GM19324 (cell line): ENCODE data around the gene AEN.
"Not testable (repeated sequence)": the region's sequence is repeated elsewhere in the genome, so short reads cannot be mapped to it uniquely, and the experiment has no call there.

ENCODE experiments used
- ATAC-seq: cut with Tn5 transposase; IDR thresholded peaks from one replicate; pipeline ENCODE4 v1.9.1; 2021; ENCODE audit warnings: mild to moderate bottlenecking, moderate library complexity; ENCODE audit not compliant: unreplicated experiment, low FRiP score

Gene AEN

DNA sequence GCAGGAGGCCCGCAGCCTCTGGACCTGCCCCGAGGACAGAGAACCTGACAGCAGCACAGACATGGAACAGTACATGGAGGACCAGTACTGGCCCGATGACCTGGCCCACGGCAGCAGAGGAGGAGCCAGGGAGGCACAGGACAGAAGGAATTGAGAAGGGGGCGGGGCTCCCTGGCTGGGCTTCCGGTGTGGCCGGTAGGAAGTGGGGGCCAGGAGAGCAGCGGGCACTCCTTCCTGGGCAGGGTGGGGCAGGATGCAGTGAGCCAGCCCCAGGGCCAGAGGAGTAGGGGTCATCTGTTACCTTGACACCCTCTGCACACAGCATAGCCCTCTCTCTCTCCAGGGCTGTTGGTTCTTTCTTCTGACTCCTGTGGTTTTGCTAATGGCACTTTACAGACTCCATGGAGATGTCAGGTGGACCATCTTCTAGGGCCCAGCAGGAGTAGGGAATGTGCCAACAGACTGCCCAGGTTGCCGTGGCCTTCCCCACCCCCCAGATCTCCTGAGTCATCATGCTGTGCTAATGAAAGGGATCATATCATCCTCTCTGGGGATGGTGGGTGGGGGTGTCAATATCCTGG lies 9.1 kb downstream of the AEN start:
- ATAC-seq, result no peak

DNA sequence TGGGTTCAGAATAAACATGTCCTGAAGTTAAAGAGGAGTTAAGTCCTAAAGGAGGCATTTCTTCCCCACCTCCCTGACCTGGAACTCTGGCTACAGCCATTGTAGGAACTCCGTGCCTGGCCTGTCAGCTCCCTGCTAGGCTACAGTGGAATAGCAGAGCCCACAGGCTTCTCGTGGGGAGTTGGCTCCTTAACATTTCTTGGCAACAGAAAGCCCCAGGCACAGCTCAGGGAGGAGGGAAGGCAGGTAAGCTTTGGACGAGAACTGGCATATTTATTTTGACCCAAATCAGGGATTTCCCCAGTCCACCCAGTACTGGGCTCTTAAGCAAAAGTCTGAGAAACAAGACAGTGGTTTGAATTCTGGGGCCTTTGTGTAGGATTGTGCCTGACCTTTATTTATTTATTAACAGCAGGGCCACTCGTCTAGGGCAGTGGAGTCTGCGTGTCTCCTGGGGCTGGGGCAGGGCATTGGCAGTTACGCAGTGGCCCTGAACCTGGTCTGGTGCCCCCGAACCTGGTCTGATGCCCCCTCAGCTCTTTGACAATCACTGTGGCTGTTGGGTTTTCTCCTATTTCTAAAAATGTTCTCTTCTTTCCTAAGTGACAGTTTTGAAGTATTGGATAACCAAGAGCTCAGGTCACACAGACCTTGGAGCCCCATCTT lies 9.8 kb downstream of the AEN start:
- ATAC-seq, result no peak

- ATAC-seq, result no peak
Measured at GRCh38 chr15:88631464-88632028, 10.4 kb downstream of the AEN start.

GRCh38 chr15:88632797-88633196 lies 11.7 kb downstream of the AEN start:
- not testable (repeated sequence) for ATAC-seq

- no peak for ATAC-seq
Measured at GRCh38 chr15:88634449-88634848, 13.3 kb downstream of the AEN start.

GRCh38 chr15:88635318-88635717 lies 14.2 kb downstream of the AEN start:
- peak; percentile 22 for ATAC-seq

GRCh38 chr15:88636050-88636449 lies 14.9 kb downstream of the AEN start:
- no peak for ATAC-seq

DNA sequence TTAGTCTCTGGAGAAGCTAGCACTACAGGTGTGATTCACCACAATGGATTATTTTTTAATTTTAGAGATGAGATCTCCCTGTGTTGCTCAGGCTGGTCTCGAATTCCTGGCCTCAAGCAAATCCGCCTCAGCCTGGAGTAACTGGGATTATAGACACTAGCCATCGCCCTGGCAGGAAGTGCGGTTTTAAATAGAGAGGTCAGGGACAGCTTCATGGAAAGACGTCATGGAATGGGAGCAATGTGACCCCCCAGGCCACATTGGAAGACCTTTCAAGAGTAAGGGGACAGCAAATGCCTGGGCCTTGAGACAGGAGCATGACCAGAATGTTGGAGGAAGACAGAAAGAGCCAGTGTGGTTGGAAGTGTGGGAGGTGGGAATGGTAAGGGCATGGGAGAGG lies 15.5 kb downstream of the AEN start:
- ATAC-seq, result no peak

- ATAC-seq, result no peak
Measured at GRCh38 chr15:88637436-88637835, 16.3 kb downstream of the AEN start.

DNA sequence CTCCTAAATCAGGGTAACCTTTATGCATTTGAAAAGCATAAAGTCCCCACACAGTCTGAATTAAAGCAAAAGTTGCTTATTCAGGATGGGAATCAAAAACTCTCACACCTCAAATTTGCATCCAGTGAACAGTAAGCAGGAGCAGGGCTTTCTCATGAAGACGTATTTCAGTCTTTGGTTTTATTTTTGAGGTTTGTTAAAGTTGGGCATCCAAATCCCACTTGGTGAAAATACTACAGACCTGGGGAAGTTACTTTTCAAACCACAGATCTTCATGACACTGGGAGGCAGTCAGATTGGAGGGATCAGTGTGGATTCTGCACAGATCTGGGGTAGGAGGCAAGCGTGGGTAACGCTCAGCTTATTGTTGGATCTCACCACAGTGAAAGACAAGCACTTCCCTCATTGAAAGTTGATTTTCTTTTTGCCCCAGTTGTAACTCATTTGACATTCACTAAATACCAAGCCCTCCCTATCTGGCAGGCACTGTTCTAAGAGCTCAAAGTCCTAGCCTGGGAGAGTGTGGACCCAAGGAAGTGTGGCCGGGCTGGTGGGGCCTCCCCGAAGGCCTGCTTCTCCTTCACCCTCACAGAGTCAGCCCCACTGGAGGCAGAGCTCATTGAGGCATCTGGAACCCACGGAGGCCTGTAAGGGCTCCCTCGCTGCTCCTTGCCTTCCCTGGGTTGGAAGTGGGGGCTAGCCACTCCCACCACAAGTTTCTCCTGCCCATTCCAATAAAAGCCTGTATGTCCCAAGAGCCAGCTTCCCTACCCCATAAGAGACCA lies 16.9 kb downstream of the AEN start:
- ATAC-seq, result no peak

DNA sequence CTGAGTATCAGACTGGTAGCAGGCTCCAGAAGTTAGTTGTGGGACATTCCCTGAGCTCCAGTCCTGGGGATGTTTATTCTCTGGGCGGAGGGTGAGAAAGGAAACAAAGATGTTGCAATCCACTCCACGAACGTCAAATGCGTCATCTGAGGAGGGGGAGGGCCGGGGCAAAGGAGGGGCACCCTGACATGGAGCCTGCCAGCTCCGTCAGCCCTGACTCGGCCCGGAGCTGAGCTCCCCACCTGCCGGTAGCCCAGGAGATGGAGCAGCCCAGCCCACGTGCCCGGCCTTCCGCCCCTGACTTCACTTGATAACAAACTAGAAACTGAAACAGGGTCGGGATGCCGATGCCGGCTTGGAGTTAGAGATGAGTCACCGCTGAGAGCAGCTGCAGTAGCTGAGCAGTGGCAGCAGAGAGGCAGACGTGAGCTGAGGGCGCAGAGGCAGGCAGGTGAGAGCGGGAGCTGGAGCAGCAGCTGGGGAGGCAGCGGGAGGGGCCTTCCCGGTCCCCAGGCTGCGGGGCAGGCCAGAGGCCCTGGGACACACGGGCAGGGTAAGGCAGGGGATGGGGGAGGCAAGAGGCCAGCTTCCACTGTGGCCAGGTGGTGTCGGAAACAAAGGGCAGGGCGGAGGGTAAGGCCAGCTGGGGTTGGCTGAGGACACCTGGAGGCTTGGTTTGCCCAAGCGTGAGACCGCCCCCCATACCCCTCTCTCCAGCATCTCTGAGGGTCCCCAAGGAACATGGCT lies 17.7 kb downstream of the AEN start, which contains the start of gene ISG20:
TSS of gene ISG20 (plus strand) at position 391 of the 747 bp plus-strand sequence. CDS start at position 742, 351 bp downstream.
- ATAC-seq, result peak; percentile 70

DNA sequence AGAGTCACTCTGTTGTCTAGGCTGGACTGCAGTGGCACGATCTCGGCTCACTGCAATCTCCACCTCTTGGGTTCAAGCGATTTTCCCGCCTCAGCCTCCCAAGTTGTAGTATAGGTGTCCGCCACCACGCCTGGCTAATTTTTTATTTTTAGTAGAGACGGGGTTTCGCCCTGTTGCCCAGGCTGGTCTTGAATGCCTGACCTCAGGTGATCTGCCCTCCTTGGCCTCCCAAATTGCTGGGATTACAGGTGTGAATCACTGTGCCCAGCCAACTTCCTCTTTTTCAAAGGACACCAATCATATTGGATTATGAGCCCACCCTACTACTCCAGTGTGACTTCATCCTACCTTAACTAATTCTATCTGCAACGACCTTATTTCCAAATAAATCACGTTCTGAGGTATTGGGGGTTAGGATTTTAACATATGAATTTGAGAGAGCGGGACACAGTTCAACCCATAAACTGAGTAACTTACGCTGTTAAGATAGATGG lies 20.9 kb downstream of the AEN start:
- no peak for ATAC-seq

- not testable (repeated sequence) for ATAC-seq
Measured at GRCh38 chr15:88642514-88642913, 21.4 kb downstream of the AEN start.

DNA sequence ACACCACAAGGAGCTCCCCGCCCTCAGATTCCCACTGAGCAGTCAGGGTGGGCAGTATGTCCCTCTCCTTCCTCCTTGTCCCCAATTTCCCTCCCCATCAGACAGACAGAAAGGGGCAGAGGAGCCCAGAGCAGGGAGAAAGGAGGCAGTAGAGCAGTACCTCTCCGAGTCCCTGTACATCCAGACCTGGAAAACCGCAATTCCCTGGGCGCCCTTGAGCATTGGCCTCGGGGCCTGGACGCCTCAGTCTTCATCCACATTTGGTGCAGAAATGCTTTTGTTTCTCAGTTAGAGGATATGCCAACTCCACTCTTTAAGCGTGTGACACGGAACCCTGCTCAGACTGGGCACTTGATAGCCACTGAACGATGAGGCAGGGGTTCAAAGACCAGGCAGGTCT lies 23.6 kb downstream of the AEN start:
- ATAC-seq, result no peak

GRCh38 chr15:88645171-88646087 lies 24.3 kb downstream of the AEN start:
- ATAC-seq, result no peak

DNA sequence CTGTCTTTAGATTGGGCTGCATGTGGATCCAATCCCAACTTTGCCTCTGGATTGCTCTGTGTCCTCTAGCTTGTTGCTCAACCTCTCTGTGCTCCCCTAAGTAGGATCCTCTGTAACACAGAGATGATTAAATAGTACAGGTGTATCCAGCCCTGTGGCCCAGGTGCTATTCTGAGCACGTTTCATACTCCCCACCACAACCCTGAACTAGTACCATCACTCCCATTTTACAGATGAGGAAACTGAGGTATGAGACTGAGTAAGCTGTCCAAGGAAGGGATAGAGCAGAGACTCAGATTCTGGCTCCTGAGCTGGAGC lies 24.9 kb downstream of the AEN start:
- no peak for ATAC-seq

DNA sequence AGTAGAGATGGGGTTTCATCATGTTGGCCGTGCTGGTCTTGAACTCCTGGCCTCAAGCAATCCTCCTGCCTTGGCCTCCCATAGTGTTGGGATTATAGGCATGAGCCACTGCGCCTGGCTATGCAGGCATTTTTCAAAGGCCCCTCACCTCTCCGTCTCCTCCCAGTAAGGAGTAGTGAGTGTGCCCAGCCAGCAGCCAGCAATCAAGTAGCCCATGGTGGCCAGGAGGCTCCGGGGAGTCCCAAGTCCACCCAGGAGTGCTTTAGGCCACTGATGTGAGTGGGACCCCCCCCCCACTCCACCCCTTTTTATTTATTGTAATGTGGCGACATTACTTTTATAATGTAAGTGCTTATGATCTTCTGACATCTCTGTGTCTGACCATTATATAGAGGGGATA lies 25.8 kb downstream of the AEN start:
- ATAC-seq, result no peak

- no peak for ATAC-seq
Measured at GRCh38 chr15:88647351-88648105, 26.4 kb downstream of the AEN start.
